ENCODE data around the gene ERVK3-1. TPM values are rescaled to one million over a fixed set of nuclear protein-coding genes. Genes with fewer than 3 reads are reported as not detected.

Gene ERVK3-1
- total RNA-seq, 1 experiment from 2014 or later = 84.0 TPM

DNA sequence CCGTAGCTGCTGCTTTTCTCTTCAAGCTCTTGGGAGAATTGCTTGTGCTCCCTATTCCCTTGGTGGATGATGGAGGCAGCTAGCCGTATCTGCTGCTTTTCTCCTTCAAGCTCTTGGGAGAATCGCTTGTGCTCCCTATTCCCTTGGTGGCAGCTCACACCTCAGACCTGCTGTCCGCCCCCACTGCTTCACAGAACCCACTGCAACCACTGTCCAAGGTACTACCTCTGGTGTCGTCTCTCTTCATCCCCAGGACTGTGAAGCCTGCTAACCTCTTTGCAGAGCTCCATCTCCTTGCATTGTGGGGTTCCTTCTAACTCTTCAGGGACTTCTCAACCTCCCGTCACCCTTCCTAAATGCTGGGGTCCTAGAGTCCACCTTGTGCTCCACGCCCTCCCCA is 4.6 kb upstream of the ERVK3-1 start:
- Histone ChIP-seq H3K4me3 (ENCODE audit: low read depth in 2 of 2, low read length in 2 of 2) (no peak overlapping the region), H3K4me1 (ENCODE audit: control insufficient read depth, insufficient read depth, low read length) (peaks cover 5% of the 10 kb centered on the region; the same call in 1 of the 2 replicates), H3K9me3 (ENCODE audit: control insufficient read depth, insufficient read depth, low read depth, low read length) (peaks cover 7% of the 10 kb centered on the region; the same call in 1 of the 2 replicates), H3K27ac (ENCODE audit: low read length) (no peak overlapping the region), H3K36me3 (ENCODE audit: control insufficient read depth, insufficient read depth, low read length) (peaks cover 3% of the 10 kb centered on the region), H3K27me3 (ENCODE audit: control insufficient read depth, insufficient read depth, low read length) (no peaks in the 10 kb centered on the region)
- intact Hi-C loops (cut with micrococcal nuclease; ENCODE audit: unreplicated experiment) (no loop called here), in situ Hi-C loops (cut with HindIII; ENCODE audit: low pct_unique_long_range_greater_than_20kb, low sequenced_read_pairs) (no loop called here)
- ATAC-seq (no peak), DNase-seq (ENCODE audit: low read depth, low spot score) (no peak)
- ChIA-PET CTCF (no interaction called here), POLR2A (no interaction called here)
- no peak for TF ChIP-seq TCF7L2 (IDR thresholded peaks at IDR 0.05; ENCODE audit: low read depth, low read length)
- TF ChIP-seq POLR2AphosphoS5 (IDR thresholded peaks at IDR 0.05; ENCODE audit: low read depth, low read length) = no peak
- TF ChIP-seq, protein P1, sequence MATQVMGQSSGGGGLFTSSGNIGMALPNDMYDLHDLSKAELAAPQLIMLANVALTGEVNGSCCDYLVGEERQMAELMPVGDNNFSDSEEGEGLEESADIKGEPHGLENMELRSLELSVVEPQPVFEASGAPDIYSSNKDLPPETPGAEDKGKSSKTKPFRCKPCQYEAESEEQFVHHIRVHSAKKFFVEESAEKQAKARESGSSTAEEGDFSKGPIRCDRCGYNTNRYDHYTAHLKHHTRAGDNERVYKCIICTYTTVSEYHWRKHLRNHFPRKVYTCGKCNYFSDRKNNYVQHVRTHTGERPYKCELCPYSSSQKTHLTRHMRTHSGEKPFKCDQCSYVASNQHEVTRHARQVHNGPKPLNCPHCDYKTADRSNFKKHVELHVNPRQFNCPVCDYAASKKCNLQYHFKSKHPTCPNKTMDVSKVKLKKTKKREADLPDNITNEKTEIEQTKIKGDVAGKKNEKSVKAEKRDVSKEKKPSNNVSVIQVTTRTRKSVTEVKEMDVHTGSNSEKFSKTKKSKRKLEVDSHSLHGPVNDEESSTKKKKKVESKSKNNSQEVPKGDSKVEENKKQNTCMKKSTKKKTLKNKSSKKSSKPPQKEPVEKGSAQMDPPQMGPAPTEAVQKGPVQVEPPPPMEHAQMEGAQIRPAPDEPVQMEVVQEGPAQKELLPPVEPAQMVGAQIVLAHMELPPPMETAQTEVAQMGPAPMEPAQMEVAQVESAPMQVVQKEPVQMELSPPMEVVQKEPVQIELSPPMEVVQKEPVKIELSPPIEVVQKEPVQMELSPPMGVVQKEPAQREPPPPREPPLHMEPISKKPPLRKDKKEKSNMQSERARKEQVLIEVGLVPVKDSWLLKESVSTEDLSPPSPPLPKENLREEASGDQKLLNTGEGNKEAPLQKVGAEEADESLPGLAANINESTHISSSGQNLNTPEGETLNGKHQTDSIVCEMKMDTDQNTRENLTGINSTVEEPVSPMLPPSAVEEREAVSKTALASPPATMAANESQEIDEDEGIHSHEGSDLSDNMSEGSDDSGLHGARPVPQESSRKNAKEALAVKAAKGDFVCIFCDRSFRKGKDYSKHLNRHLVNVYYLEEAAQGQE (IDR thresholded peaks at IDR 0.05; ENCODE audit: insufficient read depth in 1 of 2, low read depth in 2 of 2, low read length in 1 of 2) = peak; percentile 72 to 77
- no TSS peak for BruUV-seq (replicated peaks)

DNA sequence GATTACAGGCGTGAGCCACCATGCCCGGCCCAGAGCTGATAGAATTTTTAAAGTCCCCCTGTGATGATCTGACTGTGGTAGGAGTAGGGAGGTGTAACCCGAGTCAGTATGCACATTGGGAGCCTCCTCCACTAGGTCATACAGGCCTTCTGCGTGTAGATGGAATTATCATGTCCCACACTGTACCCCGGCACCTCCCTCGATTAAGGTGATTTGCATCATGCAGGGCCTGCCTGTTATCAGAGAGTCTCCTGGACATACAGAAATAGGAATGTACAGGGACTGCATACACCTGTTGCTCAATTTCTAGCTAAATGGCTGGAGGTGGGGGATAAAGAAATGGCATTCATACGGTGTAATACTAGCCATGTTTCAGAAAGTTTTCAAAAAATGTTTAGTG is 922 bp upstream of the ERVK3-1 start:
- ChIA-PET CTCF (no interaction called here), POLR2A (no interaction called here)
- H3K9me3 ChIP-seq (ENCODE audit: control insufficient read depth, insufficient read depth, low read depth, low read length) = no peaks in the 10 kb centered on the region
- intact Hi-C loops (cut with micrococcal nuclease; ENCODE audit: unreplicated experiment) = no loop called here
- in situ Hi-C loops (cut with HindIII; ENCODE audit: low pct_unique_long_range_greater_than_20kb, low sequenced_read_pairs) = no loop called here
- no peaks in the 10 kb centered on the region for H3K27me3 ChIP-seq (ENCODE audit: control insufficient read depth, insufficient read depth, low read length)
- TF ChIP-seq SIN3A (IDR thresholded peaks at IDR 0.05; ENCODE audit: borderline replicate concordance, insufficient read depth, low read depth, low read length) = no peak
- TF ChIP-seq TCF7L2 (IDR thresholded peaks at IDR 0.05; ENCODE audit: low read depth, low read length) = no peak
- BruUV-seq (replicated peaks) = no TSS peak
- H3K4me3 ChIP-seq (ENCODE audit: low read depth in 2 of 2, low read length in 2 of 2) = peak overlapping the region; percentile 89 to 95
- ATAC-seq (no peak), DNase-seq (ENCODE audit: low read depth, low spot score) (no peak)
- H3K36me3 ChIP-seq (ENCODE audit: control insufficient read depth, insufficient read depth, low read length) = peaks cover 28% of the 10 kb centered on the region
- peaks cover 14% of the 10 kb centered on the region for H3K4me1 ChIP-seq (ENCODE audit: control insufficient read depth, insufficient read depth, low read length)
- H3K27ac ChIP-seq (ENCODE audit: low read length) = peak overlapping the region; percentile 91

DNA sequence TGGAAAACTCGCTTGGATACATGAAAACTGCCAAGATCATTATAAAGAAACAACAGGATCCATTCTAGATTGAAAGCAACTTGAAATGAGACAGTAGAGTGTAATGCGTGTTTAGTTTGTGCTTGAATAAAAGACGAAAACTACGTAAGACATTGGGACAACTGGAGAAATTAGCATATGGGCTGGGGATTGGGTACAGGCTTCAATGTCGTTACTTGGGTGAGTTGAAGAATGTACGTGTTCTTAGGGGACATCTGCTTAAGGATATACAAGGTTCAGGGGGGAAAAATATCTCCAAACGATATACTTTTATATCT is 471 bp upstream of the ERVK3-1 start:
- TF ChIP-seq TCF7L2 (IDR thresholded peaks at IDR 0.05; ENCODE audit: low read depth, low read length) (no peak), POLR2AphosphoS5 (IDR thresholded peaks at IDR 0.05; ENCODE audit: low read depth, low read length) (no peak), SIN3A (IDR thresholded peaks at IDR 0.05; ENCODE audit: borderline replicate concordance, insufficient read depth, low read depth, low read length) (no peak)
- TF ChIP-seq, protein P1 (IDR thresholded peaks at IDR 0.05; ENCODE audit: insufficient read depth in 1 of 2, low read depth in 2 of 2, low read length in 1 of 2) = no peak
- TF ChIP-seq, protein P2, sequence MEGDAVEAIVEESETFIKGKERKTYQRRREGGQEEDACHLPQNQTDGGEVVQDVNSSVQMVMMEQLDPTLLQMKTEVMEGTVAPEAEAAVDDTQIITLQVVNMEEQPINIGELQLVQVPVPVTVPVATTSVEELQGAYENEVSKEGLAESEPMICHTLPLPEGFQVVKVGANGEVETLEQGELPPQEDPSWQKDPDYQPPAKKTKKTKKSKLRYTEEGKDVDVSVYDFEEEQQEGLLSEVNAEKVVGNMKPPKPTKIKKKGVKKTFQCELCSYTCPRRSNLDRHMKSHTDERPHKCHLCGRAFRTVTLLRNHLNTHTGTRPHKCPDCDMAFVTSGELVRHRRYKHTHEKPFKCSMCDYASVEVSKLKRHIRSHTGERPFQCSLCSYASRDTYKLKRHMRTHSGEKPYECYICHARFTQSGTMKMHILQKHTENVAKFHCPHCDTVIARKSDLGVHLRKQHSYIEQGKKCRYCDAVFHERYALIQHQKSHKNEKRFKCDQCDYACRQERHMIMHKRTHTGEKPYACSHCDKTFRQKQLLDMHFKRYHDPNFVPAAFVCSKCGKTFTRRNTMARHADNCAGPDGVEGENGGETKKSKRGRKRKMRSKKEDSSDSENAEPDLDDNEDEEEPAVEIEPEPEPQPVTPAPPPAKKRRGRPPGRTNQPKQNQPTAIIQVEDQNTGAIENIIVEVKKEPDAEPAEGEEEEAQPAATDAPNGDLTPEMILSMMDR (IDR thresholded peaks at IDR 0.05) = no peak
- H3K27me3 ChIP-seq (ENCODE audit: control insufficient read depth, insufficient read depth, low read length) = no peaks in the 10 kb centered on the region
- no TSS peak for BruUV-seq (replicated peaks)
- peak overlapping the region; percentile 91 for H3K27ac ChIP-seq (ENCODE audit: low read length)
- ChIA-PET POLR2A (no interaction called here), CTCF (no interaction called here)
- peak overlapping the region; percentile 89 to 95 for H3K4me3 ChIP-seq (ENCODE audit: low read depth in 2 of 2, low read length in 2 of 2)
- intact Hi-C loops (cut with micrococcal nuclease; ENCODE audit: unreplicated experiment) (no loop called here), in situ Hi-C loops (cut with HindIII; ENCODE audit: low pct_unique_long_range_greater_than_20kb, low sequenced_read_pairs) (no loop called here)
- 0 out of 2 replicates have a peak, but pooled peaks cover 4% of the 10 kb centered on the region for H3K9me3 ChIP-seq (ENCODE audit: control insufficient read depth, insufficient read depth, low read depth, low read length)
- no peak for DNase-seq (ENCODE audit: low read depth, low spot score)
- peak; percentile 69 for ATAC-seq
- H3K4me1 ChIP-seq (ENCODE audit: control insufficient read depth, insufficient read depth, low read length) = peaks cover 14% of the 10 kb centered on the region
- H3K36me3 ChIP-seq (ENCODE audit: control insufficient read depth, insufficient read depth, low read length) = peaks cover 32% of the 10 kb centered on the region
